Measurements from ENCODE around the gene CHL1.

Gene CHL1

GRCh38 chr3:196311-197148 lies at the start of gene CHL1:
TSS of gene CHL1 (plus strand) at chr3:196763. CDS start at chr3:319777, 123,014 bp downstream.
- DNase-seq (ENCODE audit: low read depth), result no peak

DNA sequence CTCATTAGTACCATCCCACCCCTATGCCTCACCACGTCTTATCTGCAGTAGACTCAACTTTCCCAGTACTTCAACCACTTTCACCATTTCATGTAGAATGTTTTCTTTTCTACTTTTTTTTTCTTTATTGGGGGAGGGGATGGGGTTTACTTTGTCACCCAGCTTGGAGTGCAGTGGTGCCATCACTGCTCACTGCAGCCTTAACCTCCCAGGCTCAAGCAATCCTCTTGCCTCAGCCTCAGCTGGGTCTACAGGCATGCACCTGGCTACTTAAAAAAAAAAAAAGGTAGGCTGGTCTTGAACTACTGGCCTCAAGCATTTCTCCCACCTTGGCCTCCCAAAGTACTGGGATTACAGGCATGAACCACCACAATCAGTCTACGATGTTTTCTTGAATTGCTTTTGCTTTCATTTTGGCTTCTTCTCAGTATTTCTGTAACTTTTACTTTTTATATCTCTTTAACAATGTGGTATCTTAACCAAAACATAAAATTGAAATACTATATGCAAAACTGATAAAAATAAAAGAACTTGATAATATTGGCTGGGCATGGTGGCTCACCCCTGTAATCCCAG lies 44.9 kb upstream of the CHL1 start:
- no peak for DNase-seq (ENCODE audit: low read depth)

GRCh38 chr3:159974-160373 lies 36.6 kb upstream of the CHL1 start:
- no peak for DNase-seq (ENCODE audit: low read depth)

DNA sequence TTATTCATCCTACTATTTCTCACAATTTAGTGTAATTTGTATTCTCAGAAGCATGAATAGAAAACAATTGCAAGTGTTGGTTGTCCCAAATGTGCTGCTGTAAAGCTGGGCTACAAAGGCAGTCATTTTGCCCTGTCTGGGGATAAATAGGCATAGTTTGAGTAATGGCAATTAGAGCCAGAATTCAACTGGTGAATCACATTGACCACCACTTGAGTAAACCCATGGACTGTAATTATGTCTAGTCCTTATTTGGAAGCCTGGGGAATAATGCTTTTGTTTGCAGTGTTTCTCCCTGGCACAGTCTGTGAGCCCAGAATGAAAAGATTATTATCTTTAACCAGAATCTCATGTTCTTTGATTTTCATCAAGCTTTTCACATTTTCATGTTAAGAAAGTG lies 30.5 kb upstream of the CHL1 start:
- DNase-seq (ENCODE audit: low read depth), result no peak

- no peak for DNase-seq (ENCODE audit: low read depth)
These were observed 29.8 kb upstream of the CHL1 start for GRCh38 chr3:166799-167198.

DNA sequence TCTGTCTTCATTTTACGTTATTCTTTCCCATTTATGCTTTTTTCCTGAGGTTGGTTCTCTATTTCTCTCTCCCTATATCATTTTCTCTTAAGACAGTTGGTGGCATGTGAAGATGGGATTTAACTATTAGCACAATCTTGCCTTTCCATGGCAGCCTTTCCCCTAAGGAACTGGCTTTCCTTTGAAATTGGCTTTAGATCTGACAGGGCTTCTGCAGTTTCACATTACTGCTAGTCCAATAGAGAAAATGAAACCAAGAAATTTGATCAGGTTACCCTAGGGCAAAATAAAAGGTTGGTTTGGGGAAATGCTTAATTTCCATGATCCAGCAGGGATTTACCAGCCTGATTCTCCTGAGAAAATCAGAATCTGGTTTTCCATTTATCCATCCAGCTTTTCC lies 22.7 kb upstream of the CHL1 start:
- no peak for DNase-seq (ENCODE audit: low read depth)

DNA sequence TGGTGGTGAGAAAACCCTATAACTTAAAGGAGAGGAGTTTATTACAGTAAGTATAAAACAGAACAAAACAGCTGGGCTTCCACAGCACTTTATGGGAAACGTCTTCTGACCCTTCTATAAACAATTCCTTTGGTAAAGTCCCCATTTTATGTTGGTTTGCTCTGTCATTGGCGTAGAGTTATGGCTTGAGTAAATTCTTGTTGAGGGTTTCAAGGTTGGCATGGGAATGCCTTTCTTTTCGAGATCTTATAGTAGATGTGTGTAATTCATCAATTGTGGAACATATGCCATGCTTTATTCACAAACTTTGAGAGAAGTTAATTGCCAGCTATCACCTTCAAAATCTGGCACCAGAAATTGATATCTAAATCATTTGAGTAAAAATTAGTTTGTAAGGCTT lies 11.6 kb upstream of the CHL1 start:
- no peak for DNase-seq (ENCODE audit: low read depth)

DNA sequence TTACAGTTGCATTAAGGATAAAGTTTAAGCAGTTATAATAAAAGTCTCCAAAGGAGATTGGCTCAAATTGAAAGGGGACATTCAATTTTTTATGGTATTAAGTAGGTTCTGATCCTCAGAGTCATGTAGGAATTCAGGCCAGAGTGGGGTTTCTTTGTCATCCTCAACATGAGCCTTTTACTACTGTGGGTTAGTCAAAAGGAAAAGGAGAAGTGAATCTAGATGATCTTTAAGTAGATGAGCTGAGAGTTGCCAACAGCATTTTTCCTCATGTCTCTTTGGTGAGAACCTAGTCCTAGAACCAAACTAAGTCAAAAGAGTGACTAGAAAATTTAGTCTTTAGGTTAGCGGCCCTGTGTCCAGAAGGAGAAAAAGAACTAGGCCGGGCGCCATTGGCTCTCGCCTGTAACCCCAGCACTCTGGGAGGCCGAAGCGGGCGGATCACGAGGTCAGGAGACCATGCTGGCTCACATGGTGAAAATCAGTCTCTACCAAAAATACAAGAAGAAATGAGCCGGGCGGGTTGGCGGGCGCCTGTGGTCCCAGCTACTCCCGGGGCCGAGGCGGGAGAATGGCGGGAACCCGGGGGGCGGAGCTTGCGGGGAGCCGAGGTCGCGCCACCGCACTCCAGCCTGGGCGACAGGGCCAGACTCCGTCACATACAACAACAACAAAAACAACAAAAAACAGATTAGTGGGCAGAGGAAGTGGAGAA lies 4.2 kb upstream of the CHL1 start:
- DNase-seq (ENCODE audit: low read depth), result no peak

DNA sequence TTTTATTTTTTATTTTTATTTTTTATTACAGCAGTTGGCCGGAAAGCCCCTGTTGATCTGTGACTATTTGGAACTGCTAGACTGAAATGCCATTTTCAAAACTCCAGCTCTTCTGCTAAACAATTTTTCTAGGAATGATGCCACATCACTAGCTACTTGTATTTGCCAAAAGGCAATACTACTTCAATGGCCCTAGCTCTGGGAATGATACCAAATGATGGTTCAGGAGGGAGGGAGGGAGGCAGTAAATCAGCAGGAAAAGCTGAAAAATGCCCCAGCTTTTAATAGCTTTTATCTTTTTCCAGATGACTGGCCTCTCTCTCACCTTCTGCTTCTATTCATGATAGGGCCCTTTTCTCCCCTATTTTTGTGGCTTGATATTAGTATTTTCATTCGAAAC lies 2.6 kb upstream of the CHL1 start:
- DNase-seq (ENCODE audit: low read depth), result no peak

- no peak for DNase-seq (ENCODE audit: low read depth)
These were observed 2.1 kb upstream of the CHL1 start for GRCh38 chr3:194421-194820.

DNA sequence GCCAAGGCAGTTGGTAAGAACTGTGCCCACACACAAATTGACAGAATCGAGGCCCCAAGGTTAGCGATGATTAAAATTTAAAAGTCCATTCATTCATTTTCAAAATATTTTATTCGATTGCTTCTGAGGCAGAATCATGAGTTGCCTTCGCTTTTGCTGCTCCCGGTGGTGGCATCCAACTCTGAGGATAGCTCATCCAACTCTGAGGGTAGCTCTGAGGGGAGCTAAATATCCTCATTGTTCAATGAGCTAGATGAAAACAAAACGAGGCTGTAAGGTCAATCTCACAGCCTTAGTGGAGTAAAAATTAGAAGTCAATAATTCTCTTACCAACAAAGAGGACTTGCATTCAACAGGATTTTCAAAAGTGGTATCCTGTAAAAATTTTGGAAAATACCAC lies 897 bp upstream of the CHL1 start:
- no peak for DNase-seq (ENCODE audit: low read depth)

- no peak for DNase-seq (ENCODE audit: low read depth)
These were observed 725 bp downstream of the CHL1 start for GRCh38 chr3:197149-197827.

GRCh38 chr3:197828-198491 lies 1.4 kb downstream of the CHL1 start:
- DNase-seq (ENCODE audit: low read depth), result no peak

DNA sequence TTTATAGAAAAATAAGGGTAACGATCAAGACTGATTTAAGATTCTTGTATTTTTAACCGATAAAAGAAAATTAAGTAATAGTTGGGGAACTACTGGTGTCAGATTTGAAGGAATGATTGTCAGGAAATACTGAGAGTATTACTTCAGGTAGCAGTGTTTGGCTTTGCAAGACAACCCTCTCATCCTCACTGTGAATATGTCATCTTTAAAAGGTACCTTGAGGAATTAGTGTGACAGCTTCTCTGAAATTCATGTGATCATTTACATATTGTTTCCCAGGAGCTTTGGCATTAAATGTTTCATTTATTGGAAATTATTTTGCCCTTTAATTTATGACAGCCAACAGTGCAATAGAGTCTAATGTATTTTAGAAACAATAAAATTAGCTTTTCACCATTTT lies 3.3 kb downstream of the CHL1 start:
- DNase-seq (ENCODE audit: low read depth), result no peak

GRCh38 chr3:200758-201325 lies 4.3 kb downstream of the CHL1 start:
- no peak for DNase-seq (ENCODE audit: low read depth)

DNA sequence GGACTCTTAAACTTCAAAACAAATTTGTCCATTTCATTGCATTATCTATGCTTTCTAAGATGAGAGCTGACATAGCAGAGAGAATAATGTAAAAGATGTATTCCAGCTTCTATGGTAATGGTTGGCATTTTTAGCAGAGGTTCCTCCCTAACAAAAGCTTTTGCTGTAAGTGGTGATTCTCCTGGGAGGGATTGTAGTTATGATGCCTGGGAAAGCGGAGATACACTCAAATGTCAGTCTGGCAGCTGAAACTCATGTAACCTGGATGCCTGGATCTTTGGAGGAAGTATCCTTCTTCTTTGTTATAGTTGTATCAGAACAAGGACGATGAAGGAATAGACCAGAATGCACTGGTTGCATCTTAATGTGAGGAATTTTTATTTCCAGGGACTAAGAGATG lies 7.5 kb downstream of the CHL1 start:
- DNase-seq (ENCODE audit: low read depth), result no peak

GRCh38 chr3:207973-208372 lies 11.4 kb downstream of the CHL1 start:
- no peak for DNase-seq (ENCODE audit: low read depth)

DNA sequence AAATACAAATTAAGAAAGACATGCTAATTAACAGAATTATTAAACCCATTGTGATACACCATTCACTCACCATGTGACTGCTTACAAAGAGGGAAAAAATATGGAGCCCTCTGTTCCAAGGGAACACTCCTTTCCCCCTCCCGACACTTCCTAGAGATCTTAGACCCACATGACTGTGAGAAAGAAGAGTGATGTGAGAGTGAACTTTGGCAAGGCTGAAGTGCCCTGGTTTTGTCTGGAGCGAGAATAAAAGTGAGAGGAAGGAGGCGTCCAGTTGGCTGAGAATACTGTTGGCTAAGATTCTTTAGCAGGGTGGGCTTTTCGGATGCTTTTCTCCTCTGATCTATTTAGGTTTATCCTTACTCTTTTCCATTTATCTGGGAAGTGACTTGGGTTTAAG lies 14.1 kb downstream of the CHL1 start:
- DNase-seq (ENCODE audit: low read depth), result no peak

DNA sequence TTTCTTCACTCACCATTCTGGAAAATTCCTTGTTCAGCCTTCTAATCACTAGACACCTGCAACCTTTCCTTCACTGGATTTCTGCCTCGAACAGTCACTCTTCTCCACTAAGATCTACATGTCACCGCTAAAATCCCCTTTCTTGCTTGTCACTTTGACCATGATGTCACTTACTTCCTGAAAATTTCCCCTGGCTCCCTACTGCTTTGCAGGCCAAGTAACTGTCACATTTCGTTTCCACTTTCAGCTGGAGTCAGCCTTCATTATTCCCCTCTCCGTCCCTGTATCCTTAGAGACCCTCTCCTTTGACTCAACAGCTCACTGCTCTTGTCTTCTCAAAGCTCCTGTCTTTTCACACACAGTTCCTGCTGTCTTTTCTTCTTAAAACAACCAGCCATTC lies 15.9 kb downstream of the CHL1 start:
- DNase-seq (ENCODE audit: low read depth), result no peak

GRCh38 chr3:217099-217813 lies 20.7 kb downstream of the CHL1 start:
- no peak for DNase-seq (ENCODE audit: low read depth)

- DNase-seq (ENCODE audit: low read depth), result no peak
These were observed 21.4 kb downstream of the CHL1 start for GRCh38 chr3:217948-218347.
